Common myeloid progenitor, CD34-positive (primary cell): ENCODE results near the gene COG5.

Experiments used
- CTCF ChIA-PET: fragments of 350-600 bp; sonication (Branson Sonifier 250); formaldehyde crosslinking; loops from one replicate; lab custom pipeline; 2021; ENCODE audit warnings: antibody characterized with exemption; lab: Charles Lee
- POLR2A ChIA-PET: fragments of 350-600 bp; sonication (Branson Sonifier 250); formaldehyde crosslinking; loops from one replicate; lab custom pipeline; 2021; ENCODE audit warnings: antibody characterized with exemption; lab: Charles Lee
- DNase-seq, 3 donors: peaks; one replicate each; pipeline versions ENCODE4 v3.0.0 to v3.0.0-alpha.2; 2013
- H3K27ac ChIP-seq, 2 experiments: 1 replicate in 1 of 2; 2 replicates in 1 of 2; pipeline ENCODE4 v1.7.0; 2013; ENCODE audit warnings: inconsistent platforms in 2 of 2, low read length in 2 of 2, mild to moderate bottlenecking in 2 of 2, low read depth in 1 of 2, moderate library complexity in 1 of 2; ENCODE audit not compliant: severe bottlenecking in 2 of 2, insufficient read depth in 1 of 2, poor library complexity in 1 of 2
- H3K27me3 ChIP-seq, 5 experiments: replicated peaks in 2 of 5; 1 replicate in 3 of 5; 2 replicates in 2 of 5; pipeline versions ENCODE4 v1.6.1 to v1.7.0; 2013; ENCODE audit warnings: low read length in 4 of 5, mild to moderate bottlenecking in 2 of 5, moderate library complexity in 2 of 5, inconsistent platforms in 1 of 5; ENCODE audit not compliant: insufficient read depth in 5 of 5, control insufficient read depth in 4 of 5
- H3K36me3 ChIP-seq, 4 experiments: 1 replicate in 2 of 4; 2 replicates in 2 of 4; pipeline versions ENCODE4 v1.6.1 to v1.7.0; 2013; ENCODE audit warnings: low read length in 3 of 4, control low read depth in 1 of 4, mild to moderate bottlenecking in 1 of 4; ENCODE audit not compliant: control insufficient read depth in 4 of 4, insufficient read depth in 4 of 4
- H3K4me1 ChIP-seq, 4 experiments: 1 replicate in 3 of 4; 2 replicates in 1 of 4; pipeline versions ENCODE4 v1.6.1 to v1.7.1; 2013; ENCODE audit warnings: low read length in 3 of 4, mild to moderate bottlenecking in 3 of 4, control low read depth in 1 of 4, inconsistent platforms in 1 of 4, moderate library complexity in 1 of 4; ENCODE audit not compliant: control insufficient read depth in 4 of 4, insufficient read depth in 4 of 4; ENCODE audit errors: control extremely low read depth in 1 of 4
- H3K4me3 ChIP-seq, 7 experiments: 1 replicate in 4 of 7; 2 replicates in 3 of 7; pipeline versions ENCODE4 v1.5.1 to v1.7.0; 2013; ENCODE audit warnings: mild to moderate bottlenecking in 7 of 7, low read length in 6 of 7, moderate library complexity in 6 of 7, inconsistent platforms in 2 of 7, low read depth in 2 of 7, control low read depth in 1 of 7; ENCODE audit not compliant: insufficient read depth in 4 of 7, control insufficient read depth in 1 of 7; ENCODE audit errors: extremely low read depth in 1 of 7
- H3K9me3 ChIP-seq, 5 experiments: 1 replicate in 4 of 5; 2 replicates in 1 of 5; pipeline versions ENCODE4 v1.6.1 to v1.7.1; 2013; ENCODE audit warnings: low read length in 4 of 5, mild to moderate bottlenecking in 2 of 5, inconsistent platforms in 1 of 5, low read depth in 1 of 5, moderate library complexity in 1 of 5; ENCODE audit not compliant: control insufficient read depth in 4 of 5, insufficient read depth in 2 of 5; ENCODE audit errors: control extremely low read depth in 1 of 5
- WGBS: methylation state at CpG from one replicate; pipeline ENCODE4 v1.1.5; 2013; ENCODE audit not compliant: insufficient coverage; 5-methylcytosine and 5-hydroxymethylcytosine counted together

The COG5 gene

DNA sequence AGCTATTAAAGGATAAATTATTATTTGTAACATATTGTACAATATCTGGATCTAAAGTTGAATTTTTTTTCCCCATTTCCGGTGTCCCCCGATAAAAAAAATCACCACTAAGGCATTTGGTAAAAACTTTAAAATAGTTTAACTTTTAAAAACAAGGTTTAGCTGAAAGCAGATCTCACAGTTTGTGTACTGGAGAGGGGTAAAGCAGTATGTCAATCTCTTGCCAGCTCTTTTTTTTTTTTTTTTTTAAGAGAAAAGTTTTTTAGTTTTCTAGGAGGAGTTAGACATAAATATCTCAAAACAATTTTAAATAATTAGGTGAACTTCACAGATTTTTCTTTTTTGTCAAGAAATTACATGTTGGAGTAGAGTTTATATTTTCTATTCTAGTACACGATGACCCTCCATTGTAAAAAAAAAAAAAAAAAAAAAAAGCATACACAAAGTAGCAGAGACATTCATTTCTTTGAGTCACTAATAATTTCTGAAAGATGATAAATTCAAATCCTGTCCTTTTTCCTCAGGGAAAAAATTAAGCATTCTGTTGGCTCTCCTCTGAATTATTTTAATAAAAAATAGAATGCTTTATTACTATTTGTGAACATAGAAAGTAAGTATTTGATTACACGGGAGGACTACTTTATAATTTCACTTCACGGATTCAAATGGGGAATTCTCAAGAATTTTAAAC is 396.8 kb downstream of the COG5 start:
- ChIA-PET CTCF (interaction anchor here (0.6 to 2.8 kb wide), 5 partner anchors 10 to 221 kb away, joined by 3 to 16 read pairs (median 4); no protein-coding TSS in a partner anchor), POLR2A (no interaction called here)
- no peaks in the 10 kb centered on the region for H3K9me3 ChIP-seq

DNA sequence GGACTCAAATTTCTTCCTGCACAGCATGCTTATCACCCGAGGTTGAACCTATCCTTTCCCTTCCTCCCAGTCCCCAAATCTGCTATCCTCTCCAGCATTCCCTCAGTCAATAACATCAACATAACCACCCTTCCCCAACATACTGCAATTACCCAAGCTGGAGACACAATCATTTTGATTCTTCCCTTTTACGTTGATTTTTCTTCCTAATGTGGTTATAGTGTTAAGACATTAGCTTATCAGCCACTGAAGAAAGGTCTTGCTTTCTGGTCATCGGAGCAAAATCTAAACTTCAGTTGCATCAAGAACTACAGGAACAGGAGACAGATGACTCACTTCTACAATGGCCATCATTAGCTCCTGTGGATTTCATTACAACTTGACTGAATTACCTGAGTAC is 398.4 kb downstream of the COG5 start:
- Histone ChIP-seq H3K27me3 (no peaks in the 10 kb centered on the region), H3K4me3 (no peak overlapping the region), H3K27ac (no peak overlapping the region), H3K9me3 (no peaks in the 10 kb centered on the region), H3K4me1 (peaks cover 7 to 14% (median 12%) of the 10 kb centered on the region in 4 experiments), H3K36me3 (no peaks in the 10 kb centered on the region)
- no peak for DNase-seq
- ChIA-PET POLR2A (no interaction called here), CTCF (interaction anchor here (1.0 to 1.1 kb wide), 2 partner anchors 12 to 218 kb away, joined by 3 to 5 read pairs; no protein-coding TSS in a partner anchor)
- WGBS: 67% methylated on average over 1 of the region's 3 CpGs

More for the DNA sequence above, 396.8 kb downstream of the COG5 start:
- Histone ChIP-seq H3K36me3 (peaks cover 0 to 4% (median 2%) of the 10 kb centered on the region in 4 experiments), H3K27me3 (no peaks in the 10 kb centered on the region), H3K4me3 (peak overlapping the region in 6 of 7 experiments; percentile 82 to 94 (median 83)), H3K27ac (peak overlapping the region; percentile 97 to 99), H3K4me1 (peaks cover 14 to 20% (median 14%) of the 10 kb centered on the region in 4 experiments)
- DNase-seq: no peak
- 80% methylated on average over 1 of the region's 5 CpGs for WGBS

DNA sequence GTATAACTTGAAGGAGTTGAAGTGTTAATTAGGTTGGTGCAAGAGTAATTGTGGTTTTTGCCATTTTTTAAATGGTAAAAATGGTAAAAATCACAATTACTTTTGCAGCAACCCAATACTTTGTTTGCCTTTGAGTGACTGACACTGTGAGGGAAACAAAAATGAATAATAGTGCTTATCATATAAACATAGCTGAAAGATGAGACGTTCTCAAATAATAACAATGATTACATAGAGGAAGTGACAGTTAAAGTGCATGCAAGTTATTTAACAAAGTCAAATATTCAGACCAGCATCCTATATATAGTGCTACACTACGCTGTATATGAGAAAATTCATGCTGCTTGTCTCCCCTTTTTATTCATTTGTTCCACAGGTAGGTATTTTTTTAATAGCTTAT is 399.6 kb downstream of the COG5 start:
- no peak for DNase-seq
- WGBS: no CpG with 5 or more reads among the region's 2 CpGs
- POLR2A ChIA-PET: no interaction called here
- Histone ChIP-seq H3K4me3 (no peak overlapping the region), H3K36me3 (peaks cover 0 to 2% (median 0%) of the 10 kb centered on the region in 4 experiments), H3K27ac (no peak overlapping the region), H3K4me1 (peaks cover 6 to 14% (median 8%) of the 10 kb centered on the region in 4 experiments), H3K9me3 (no peaks in the 10 kb centered on the region), H3K27me3 (no peaks in the 10 kb centered on the region)
- CTCF ChIA-PET: interaction anchor here (0.7 to 1.2 kb wide), 4 partner anchors 11 to 328 kb away, joined by 3 to 4 read pairs (median 3); no protein-coding TSS in a partner anchor

DNA sequence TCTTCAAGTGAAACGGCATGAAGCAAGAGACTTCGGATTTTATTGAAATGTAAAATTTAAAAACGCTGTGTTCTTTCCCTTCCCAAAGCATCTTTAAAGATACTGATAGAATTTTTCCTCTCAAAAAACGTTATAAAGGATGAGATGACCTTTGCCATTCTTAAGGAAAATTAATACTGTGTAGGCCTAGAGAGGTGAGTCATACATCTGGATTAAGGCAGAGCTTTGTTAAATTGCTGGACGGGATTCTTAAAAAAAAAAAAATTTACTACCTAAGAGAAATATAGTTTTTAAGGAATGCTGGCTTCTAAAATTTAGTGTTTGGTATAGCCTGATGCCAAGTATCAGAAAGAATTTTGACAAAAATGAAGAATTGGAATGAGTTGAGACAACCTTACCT is 401.2 kb downstream of the COG5 start:
- CTCF ChIA-PET: interaction anchor here (1.0 to 1.9 kb wide), 3 partner anchors 10 to 15 kb away, joined by 3 to 8 read pairs (median 5); no protein-coding TSS in a partner anchor
- Histone ChIP-seq H3K4me3 (no peak overlapping the region), H3K9me3 (no peaks in the 10 kb centered on the region), H3K27ac (no peak overlapping the region), H3K27me3 (no peaks in the 10 kb centered on the region), H3K36me3 (peaks cover 0 to 2% (median 0%) of the 10 kb centered on the region in 4 experiments), H3K4me1 (peaks cover 0 to 8% (median 3%) of the 10 kb centered on the region in 4 experiments)
- 80% methylated on average over 2 of the region's 5 CpGs for WGBS
- POLR2A ChIA-PET: no interaction called here
- DNase-seq: no peak

DNA sequence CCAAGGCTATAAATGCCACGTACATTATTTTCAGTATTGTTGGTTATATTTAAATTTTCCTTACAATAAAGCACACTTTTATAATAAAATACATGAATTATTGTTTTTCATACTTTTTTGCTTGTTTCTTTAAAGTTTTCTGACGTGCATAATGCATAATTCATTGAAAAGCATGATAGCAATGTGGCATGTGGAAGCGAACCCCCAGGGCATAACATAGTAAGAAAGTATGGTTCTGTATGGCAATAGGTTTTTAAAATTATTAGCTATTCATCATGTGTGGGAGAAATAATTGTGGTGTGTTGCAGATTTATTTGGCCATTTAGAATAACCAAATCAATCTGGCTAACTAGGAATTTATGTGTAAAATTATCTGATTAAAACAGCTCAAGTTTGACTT is 402.3 kb downstream of the COG5 start:
- H3K4me3 ChIP-seq: no peak overlapping the region
- CTCF ChIA-PET: interaction anchor here (0.8 to 1.9 kb wide), 3 partner anchors 9 to 214 kb away, joined by 3 to 8 read pairs (median 5); no protein-coding TSS in a partner anchor
- POLR2A ChIA-PET: no interaction called here
- WGBS: 60% methylated on average over 1 of the region's 3 CpGs
- no peaks in the 10 kb centered on the region for H3K4me1 ChIP-seq
- H3K27ac ChIP-seq: no peak overlapping the region
- no peaks in the 10 kb centered on the region for H3K27me3 ChIP-seq
- peaks cover 0 to 2% (median 0%) of the 10 kb centered on the region in 4 experiments for H3K36me3 ChIP-seq
- no peaks in the 10 kb centered on the region for H3K9me3 ChIP-seq
- DNase-seq: no peak

DNA sequence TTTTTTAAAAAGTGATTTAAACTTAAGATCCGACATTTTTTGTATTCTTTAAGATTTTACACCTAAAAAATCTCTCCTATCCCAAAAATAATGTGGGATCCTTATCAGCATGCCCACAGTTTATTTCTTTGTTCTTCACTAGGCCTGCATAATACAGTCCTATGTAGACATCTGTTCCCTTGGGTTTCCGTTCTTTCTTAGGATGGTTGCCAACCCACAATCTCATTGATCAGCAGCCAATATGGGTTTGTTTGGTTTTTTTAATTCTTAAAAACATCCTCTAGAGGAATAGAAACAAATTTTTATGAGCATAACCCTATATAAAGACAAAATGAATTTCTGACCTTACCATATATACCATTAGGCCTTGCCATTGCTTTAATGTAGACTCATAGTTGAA is 403.3 kb downstream of the COG5 start:
- Histone ChIP-seq H3K27ac (no peak overlapping the region), H3K4me3 (no peak overlapping the region), H3K27me3 (no peaks in the 10 kb centered on the region), H3K9me3 (no peaks in the 10 kb centered on the region), H3K4me1 (no peaks in the 10 kb centered on the region), H3K36me3 (peaks cover 0 to 2% (median 0%) of the 10 kb centered on the region in 4 experiments)
- 43% methylated on average over 1 of the region's 2 CpGs for WGBS
- DNase-seq: peak in 1 of 3 donors; percentile 38
- ChIA-PET POLR2A (no interaction called here), CTCF (no interaction called here)

DNA sequence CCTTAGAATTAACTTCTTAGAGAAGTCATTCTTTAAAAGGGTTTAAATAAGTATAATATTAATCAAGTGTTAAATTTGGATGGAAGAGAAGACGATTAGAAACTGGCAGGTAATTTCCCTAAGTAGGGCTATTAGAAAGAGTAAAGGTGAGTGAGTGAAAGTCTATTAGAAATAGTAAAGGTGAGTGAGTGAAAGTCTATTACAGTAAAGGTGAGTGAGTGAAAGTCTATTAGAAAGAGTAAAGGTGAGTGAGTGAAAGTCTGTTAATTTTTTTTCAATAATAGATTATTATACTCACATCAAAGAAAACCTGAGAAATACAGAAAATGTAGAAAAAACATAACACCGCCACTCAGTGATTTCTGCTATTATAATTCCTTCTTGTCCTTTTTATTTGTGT is 405.7 kb downstream of the COG5 start:
- no peak for DNase-seq
- peaks cover 0 to 2% (median under 1%) of the 10 kb centered on the region in 4 experiments for H3K36me3 ChIP-seq
- no peaks in the 10 kb centered on the region for H3K27me3 ChIP-seq
- no peak overlapping the region for H3K27ac ChIP-seq
- ChIA-PET POLR2A (no interaction called here), CTCF (interaction anchor here (1.8 kb wide), 1 partner anchor 11 kb away, joined by 7 read pairs; no protein-coding TSS in a partner anchor)
- 100% methylated on average over 1 of the region's 2 CpGs for WGBS
- no peak overlapping the region for H3K4me3 ChIP-seq
- no peaks in the 10 kb centered on the region for H3K9me3 ChIP-seq
- no peaks in the 10 kb centered on the region for H3K4me1 ChIP-seq
